Mesendoderm (in vitro differentiated cells): ENCODE measurements around the gene POMZP3. TPM values are rescaled to one million over a fixed set of nuclear protein-coding genes. Genes with fewer than 3 reads are reported as not detected.
"Not testable (repeated sequence)": the region's sequence is repeated elsewhere in the genome, so short reads cannot be mapped to it uniquely, and the experiment has no call there.

ENCODE experiments used
- DNase-seq: peaks from one replicate; pipeline ENCODE4 v3.0.0; 2013
- H2AK5ac ChIP-seq: 2 replicates; pipeline ENCODE4 v1.6.1; 2013; ENCODE audit warnings: low read length, inconsistent platforms
- H2BK120ac ChIP-seq: 2 replicates; pipeline ENCODE4 v1.6.1; 2013; ENCODE audit warnings: low read depth, mild to moderate bottlenecking, low read length, moderate library complexity, mixed read lengths
- H2BK15ac ChIP-seq: replicated peaks from 2 replicates; pipeline ENCODE4 v1.6.1; 2013; ENCODE audit warnings: low read depth, mild to moderate bottlenecking, moderate library complexity
- H2BK5ac ChIP-seq: 2 replicates; pipeline ENCODE4 v1.6.1; 2013; ENCODE audit warnings: low read length, inconsistent platforms
- H3K18ac ChIP-seq: 2 replicates; pipeline ENCODE4 v1.6.1; 2013; ENCODE audit warnings: mild to moderate bottlenecking, low read length, mixed read lengths
- H3K23ac ChIP-seq: one replicate; pipeline ENCODE4 v1.6.1; 2013; ENCODE audit warnings: low read length
- H3K27ac ChIP-seq: 2 replicates; pipeline ENCODE4 v1.5.1; 2013; ENCODE audit warnings: low read depth, mild to moderate bottlenecking, inconsistent platforms, low read length, moderate library complexity
- H3K27me3 ChIP-seq: 2 replicates; pipeline ENCODE4 v1.6.1; 2013; ENCODE audit warnings: low read length, control low read depth, mild to moderate bottlenecking, inconsistent platforms; ENCODE audit not compliant: insufficient read depth, poor library complexity
- H3K36me3 ChIP-seq: 2 replicates; pipeline ENCODE4 v1.6.1; 2013; ENCODE audit warnings: low read length, inconsistent platforms; ENCODE audit not compliant: control insufficient read depth, insufficient read depth
- H3K4ac ChIP-seq: one replicate; pipeline ENCODE4 v1.6.1; 2013; ENCODE audit warnings: low read depth, mild to moderate bottlenecking, low read length, moderate library complexity
- H3K4me1 ChIP-seq: 2 replicates; pipeline ENCODE4 v1.6.1; 2013; ENCODE audit warnings: low read depth, low read length, inconsistent platforms; ENCODE audit not compliant: control insufficient read depth
- H3K4me2 ChIP-seq: 2 replicates; pipeline ENCODE4 v1.6.1; 2013; ENCODE audit warnings: low read length
- H3K4me3 ChIP-seq: 2 replicates; pipeline ENCODE4 v1.5.1; 2013; ENCODE audit warnings: mild to moderate bottlenecking, low read length
- H3K56ac ChIP-seq: one replicate; pipeline ENCODE4 v1.6.1; 2013; ENCODE audit warnings: low read length
- H3K79me1 ChIP-seq: 2 replicates; pipeline ENCODE4 v1.6.1; 2013; ENCODE audit warnings: low read length, inconsistent platforms
- H3K79me2 ChIP-seq: 2 replicates; pipeline ENCODE4 v1.6.1; 2013; ENCODE audit warnings: mild to moderate bottlenecking, low read length; ENCODE audit not compliant: control insufficient read depth, insufficient read depth
- H3K9ac ChIP-seq: 2 replicates; pipeline ENCODE4 v1.6.1; 2013; ENCODE audit warnings: low read length, inconsistent platforms
- H4K5ac ChIP-seq: one replicate; pipeline ENCODE4 v1.6.1; 2013; ENCODE audit warnings: low read length
- H4K8ac ChIP-seq: one replicate; pipeline ENCODE4 v1.6.1; 2013; ENCODE audit warnings: low read depth, mild to moderate bottlenecking, control low read depth, low read length, moderate library complexity
- WGBS: extraction: QIAGEN DNeasy Blood & Tissue Kit; methylation state at CpG from one replicate; pipeline ENCODE4 v1.1.7; 2013; ENCODE audit warnings: low lambda C conversion rate, missing lambda C conversion rate; ENCODE audit not compliant: insufficient coverage; ENCODE audit errors: extremely low coverage; 5-methylcytosine and 5-hydroxymethylcytosine counted together
- polyA plus RNA-seq, 2 experiments: library from polyadenylated mRNA; stranded (reverse); fragments of 200-250 nt; gene quantifications; one replicate each; pipeline ENCODE4 v1.2.3, GENCODE V29; 2013

POMZP3 gene
- polyA plus RNA-seq (2013, experiment 1 of 2), result 3.9 TPM
- 3.7 TPM for polyA plus RNA-seq (2013, experiment 2 of 2)

GRCh38 chr7:76626989-76627642, at the start of gene POMZP3:
TSS of gene POMZP3 (minus strand) at chr7:76627279. CDS start at chr7:76626064, 1,215 bp downstream.
- not testable (repeated sequence) for H3K79me1 ChIP-seq, H3K27me3 ChIP-seq, H3K27ac ChIP-seq, H4K8ac ChIP-seq, H3K79me2 ChIP-seq, H3K23ac ChIP-seq, H2BK15ac ChIP-seq, H3K18ac ChIP-seq, H3K4me2 ChIP-seq, H3K4me3 ChIP-seq, H2AK5ac ChIP-seq, H3K4me1 ChIP-seq, H4K5ac ChIP-seq, H3K36me3 ChIP-seq, H2BK120ac ChIP-seq, H2BK5ac ChIP-seq
- Histone ChIP-seq H3K4ac (peak within 1 kb of the TSS; percentile 55), H3K56ac (peak within 1 kb of the TSS; percentile 66), H3K9ac (peak within 1 kb of the TSS; percentile 67)
- DNase-seq, result peak; percentile 32
- no CpG with 5 or more reads among the region's 78 CpGs for WGBS

GRCh38 chr7:76675783-76676182, 48.7 kb upstream of the POMZP3 start:
- not testable (repeated sequence) for H3K79me1 ChIP-seq, H3K4ac ChIP-seq, H3K23ac ChIP-seq, H3K4me3 ChIP-seq, H2BK5ac ChIP-seq, H2AK5ac ChIP-seq, H3K79me2 ChIP-seq, H3K56ac ChIP-seq, DNase-seq, H2BK15ac ChIP-seq, H3K4me2 ChIP-seq, H3K9ac ChIP-seq, H2BK120ac ChIP-seq, H4K8ac ChIP-seq, H3K4me1 ChIP-seq, H3K27ac ChIP-seq, H3K27me3 ChIP-seq, H3K18ac ChIP-seq, H3K36me3 ChIP-seq, H4K5ac ChIP-seq
- WGBS, result no CpG with 5 or more reads among the region's 2 CpGs

GRCh38 chr7:76673346-76673745, 46.3 kb upstream of the POMZP3 start:
- not testable (repeated sequence) for H3K56ac ChIP-seq, H3K79me1 ChIP-seq, H3K4ac ChIP-seq, DNase-seq, H2BK120ac ChIP-seq, H3K9ac ChIP-seq, H3K36me3 ChIP-seq, H3K23ac ChIP-seq, H4K8ac ChIP-seq, H3K4me2 ChIP-seq, H2AK5ac ChIP-seq, H3K79me2 ChIP-seq, H3K4me1 ChIP-seq, H3K27ac ChIP-seq, H2BK5ac ChIP-seq, H3K4me3 ChIP-seq, H2BK15ac ChIP-seq, H3K18ac ChIP-seq, H3K27me3 ChIP-seq, H4K5ac ChIP-seq
- no CpG with 5 or more reads among the region's 5 CpGs for WGBS

- H3K23ac ChIP-seq, H2BK120ac ChIP-seq, H3K36me3 ChIP-seq: not testable (repeated sequence)
Measured at GRCh38 chr7:76659212-76659611, 32.1 kb upstream of the POMZP3 start.

GRCh38 chr7:76656425-76656824, 29.3 kb upstream of the POMZP3 start:
- no CpG with 5 or more reads among the region's 2 CpGs for WGBS
- not testable (repeated sequence) for DNase-seq, H3K36me3 ChIP-seq, H4K5ac ChIP-seq, H3K4me1 ChIP-seq, H2AK5ac ChIP-seq, H3K9ac ChIP-seq, H3K4me3 ChIP-seq, H3K79me2 ChIP-seq, H3K27me3 ChIP-seq, H2BK120ac ChIP-seq, H3K27ac ChIP-seq, H3K23ac ChIP-seq, H3K79me1 ChIP-seq, H3K56ac ChIP-seq, H2BK15ac ChIP-seq, H3K4ac ChIP-seq, H3K4me2 ChIP-seq, H3K18ac ChIP-seq, H4K8ac ChIP-seq, H2BK5ac ChIP-seq

More at GRCh38 chr7:76659212-76659611, 32.1 kb upstream of the POMZP3 start:
- not testable (repeated sequence) for H3K4me2 ChIP-seq, H3K27me3 ChIP-seq, H3K4ac ChIP-seq, H3K27ac ChIP-seq, H3K79me2 ChIP-seq, H3K56ac ChIP-seq, H3K4me3 ChIP-seq, H3K9ac ChIP-seq, H3K4me1 ChIP-seq, DNase-seq, H2BK15ac ChIP-seq, H4K5ac ChIP-seq, H2AK5ac ChIP-seq, H3K79me1 ChIP-seq, H3K18ac ChIP-seq, H4K8ac ChIP-seq, H2BK5ac ChIP-seq

- no CpG with 5 or more reads among the region's 5 CpGs for WGBS
- not testable (repeated sequence) for DNase-seq, H4K8ac ChIP-seq, H2BK120ac ChIP-seq, H3K4me2 ChIP-seq, H3K23ac ChIP-seq, H2BK5ac ChIP-seq, H3K18ac ChIP-seq, H3K56ac ChIP-seq, H3K27me3 ChIP-seq, H3K4me1 ChIP-seq, H4K5ac ChIP-seq, H3K4ac ChIP-seq, H3K4me3 ChIP-seq, H2AK5ac ChIP-seq, H3K9ac ChIP-seq, H3K36me3 ChIP-seq, H3K79me2 ChIP-seq, H2BK15ac ChIP-seq, H3K27ac ChIP-seq, H3K79me1 ChIP-seq
Measured at GRCh38 chr7:76642620-76643019, 15.5 kb upstream of the POMZP3 start.
